ENCODE measurements around the gene MAP3K15. TPM values are rescaled to one million over a fixed set of nuclear protein-coding genes. Genes with fewer than 3 reads are reported as not detected.
"Not testable (repeated sequence)": the region's sequence is repeated elsewhere in the genome, so short reads cannot be mapped to it uniquely, and the experiment has no call there.

The MAP3K15 gene
- total and polyA plus RNA-seq, 2 experiments from 2014 or later = not detected

GRCh38 chrX:19512359-19512758 lies 2.9 kb downstream of the MAP3K15 start:
- no peaks in the 10 kb centered on the region for H3F3A ChIP-seq (ENCODE audit: insufficient read depth)
- no peak for TF ChIP-seq EZH2 (IDR thresholded peaks at IDR 0.05; ENCODE audit: insufficient read depth, poor library complexity, severe bottlenecking)
- TF ChIP-seq EZH2phosphoT487 (IDR thresholded peaks at IDR 0.05; ENCODE audit: insufficient read depth, low read depth) = no peak
- no peaks in the 10 kb centered on the region for H3K9me3 ChIP-seq (ENCODE audit: low read depth)
- 79 to 92% methylated on average over 7 to 8 of the region's 8 CpGs for WGBS, 2 experiments (ENCODE audit: low coverage in 1 of 2, low lambda C conversion rate in 2 of 2, missing lambda C conversion rate in 2 of 2)
- no peaks in the 10 kb centered on the region for H3K79me2 ChIP-seq (ENCODE audit: insufficient read depth)
- no peak overlapping the region for H3K9ac ChIP-seq
- no peak overlapping the region for H3K4me2 ChIP-seq (ENCODE audit: unreplicated experiment)
- H3K4me1 ChIP-seq (ENCODE audit: insufficient read depth) = no peaks in the 10 kb centered on the region
- H3K27me3 ChIP-seq (replicated peaks; ENCODE audit: insufficient read depth) = peaks cover 7% of the 10 kb centered on the region; the same call in 1 of the 2 replicates
- H4K20me1 ChIP-seq (ENCODE audit: insufficient read depth) = no peaks in the 10 kb centered on the region
- H3K27ac ChIP-seq = no peak overlapping the region
- no peak overlapping the region for H2AFZ ChIP-seq
- no peaks in the 10 kb centered on the region for H3K36me3 ChIP-seq (ENCODE audit: low read depth)
- in situ Hi-C loops (cut with MboI) = loop anchor here (25.0 kb wide), 1 partner anchor 125 kb away; no protein-coding TSS in a partner anchor
- no peaks in the 10 kb centered on the region for H3K9me2 ChIP-seq (ENCODE audit: insufficient read depth)
- H3K4me3 ChIP-seq = no peak overlapping the region
- DNase-seq = no peak

- not testable (repeated sequence) for H3K79me2 ChIP-seq (ENCODE audit: insufficient read depth); H2AFZ ChIP-seq; H3K9me2 ChIP-seq (ENCODE audit: insufficient read depth); H3K4me3 ChIP-seq; H3K4me2 ChIP-seq (ENCODE audit: unreplicated experiment); H3F3A ChIP-seq (ENCODE audit: insufficient read depth); H3K4me1 ChIP-seq (ENCODE audit: insufficient read depth); H3K9me3 ChIP-seq (ENCODE audit: low read depth); H3K27ac ChIP-seq; H4K20me1 ChIP-seq (ENCODE audit: insufficient read depth); H3K36me3 ChIP-seq (ENCODE audit: low read depth); H3K9ac ChIP-seq; DNase-seq; H3K27me3 ChIP-seq (replicated peaks; ENCODE audit: insufficient read depth)
- in situ Hi-C loops (cut with MboI) = loop anchor here (25.0 kb wide), 1 partner anchor 124 kb away; no protein-coding TSS in a partner anchor
Measured at GRCh38 chrX:19511796-19512195, 3.5 kb downstream of the MAP3K15 start.

GRCh38 chrX:19496711-19497110 lies 18.6 kb downstream of the MAP3K15 start:
- WGBS, 2 experiments (ENCODE audit: low coverage in 1 of 2, low lambda C conversion rate in 2 of 2, missing lambda C conversion rate in 2 of 2) = 66 to 72% methylated on average over 7 of the region's 7 CpGs
- no peaks in the 10 kb centered on the region for H3K36me3 ChIP-seq (ENCODE audit: low read depth)
- no peaks in the 10 kb centered on the region for H4K20me1 ChIP-seq (ENCODE audit: insufficient read depth)
- H3K9ac ChIP-seq = no peak overlapping the region
- H3K4me3 ChIP-seq = no peak overlapping the region
- H3K27ac ChIP-seq = no peak overlapping the region
- in situ Hi-C loops (cut with MboI) = no loop called here
- H3K4me2 ChIP-seq (ENCODE audit: unreplicated experiment) = no peak overlapping the region
- no peaks in the 10 kb centered on the region for H3K9me2 ChIP-seq (ENCODE audit: insufficient read depth)
- no peaks in the 10 kb centered on the region for H3K79me2 ChIP-seq (ENCODE audit: insufficient read depth)
- no peak for DNase-seq
- no peak for TF ChIP-seq EZH2phosphoT487 (IDR thresholded peaks at IDR 0.05; ENCODE audit: insufficient read depth, low read depth)
- TF ChIP-seq EZH2 (IDR thresholded peaks at IDR 0.05; ENCODE audit: insufficient read depth, poor library complexity, severe bottlenecking) = no peak
- no peaks in the 10 kb centered on the region for H3F3A ChIP-seq (ENCODE audit: insufficient read depth)
- no peaks in the 10 kb centered on the region for H3K27me3 ChIP-seq (replicated peaks; ENCODE audit: insufficient read depth)
- no peak overlapping the region for H2AFZ ChIP-seq
- no peaks in the 10 kb centered on the region for H3K4me1 ChIP-seq (ENCODE audit: insufficient read depth)
- H3K9me3 ChIP-seq (ENCODE audit: low read depth) = no peaks in the 10 kb centered on the region

- no peaks in the 10 kb centered on the region for H3K27me3 ChIP-seq (replicated peaks; ENCODE audit: insufficient read depth)
- 65 to 73% methylated on average over 3 of the region's 3 CpGs for WGBS, 2 experiments (ENCODE audit: low coverage in 1 of 2, low lambda C conversion rate in 2 of 2, missing lambda C conversion rate in 2 of 2)
- in situ Hi-C loops (cut with MboI) = no loop called here
Measured at GRCh38 chrX:19487520-19488200, 27.6 kb downstream of the MAP3K15 start.

GRCh38 chrX:19479458-19479857 lies 35.9 kb downstream of the MAP3K15 start:
- H4K20me1 ChIP-seq (ENCODE audit: insufficient read depth) = no peaks in the 10 kb centered on the region
- no peak overlapping the region for H2AFZ ChIP-seq
- no peaks in the 10 kb centered on the region for H3K9me2 ChIP-seq (ENCODE audit: insufficient read depth)
- H3K4me2 ChIP-seq (ENCODE audit: unreplicated experiment) = no peak overlapping the region
- no peaks in the 10 kb centered on the region for H3F3A ChIP-seq (ENCODE audit: insufficient read depth)
- H3K9me3 ChIP-seq (ENCODE audit: low read depth) = no peaks in the 10 kb centered on the region
- TF ChIP-seq EZH2phosphoT487 (IDR thresholded peaks at IDR 0.05; ENCODE audit: insufficient read depth, low read depth) = no peak
- no peak for TF ChIP-seq EZH2 (IDR thresholded peaks at IDR 0.05; ENCODE audit: insufficient read depth, poor library complexity, severe bottlenecking)
- no peak overlapping the region for H3K9ac ChIP-seq
- WGBS, 2 experiments (ENCODE audit: low coverage in 1 of 2, low lambda C conversion rate in 2 of 2, missing lambda C conversion rate in 2 of 2) = 82 to 100% methylated on average over 1 of the region's 1 CpG
- no peak for DNase-seq
- H3K4me1 ChIP-seq (ENCODE audit: insufficient read depth) = no peaks in the 10 kb centered on the region
- no peak overlapping the region for H3K27ac ChIP-seq
- H3K36me3 ChIP-seq (ENCODE audit: low read depth) = no peaks in the 10 kb centered on the region
- no peaks in the 10 kb centered on the region for H3K79me2 ChIP-seq (ENCODE audit: insufficient read depth)
- in situ Hi-C loops (cut with MboI) = no loop called here
- H3K27me3 ChIP-seq (replicated peaks; ENCODE audit: insufficient read depth) = no peaks in the 10 kb centered on the region
- no peak overlapping the region for H3K4me3 ChIP-seq

More at GRCh38 chrX:19487520-19488200, 27.6 kb downstream of the MAP3K15 start:
- Histone ChIP-seq H3K9ac (no peak overlapping the region), H3K4me2 (ENCODE audit: unreplicated experiment) (no peak overlapping the region), H2AFZ (no peak overlapping the region), H4K20me1 (ENCODE audit: insufficient read depth) (no peaks in the 10 kb centered on the region), H3K27ac (no peak overlapping the region), H3F3A (ENCODE audit: insufficient read depth) (no peaks in the 10 kb centered on the region), H3K79me2 (ENCODE audit: insufficient read depth) (no peaks in the 10 kb centered on the region), H3K9me2 (ENCODE audit: insufficient read depth) (no peaks in the 10 kb centered on the region), H3K9me3 (ENCODE audit: low read depth) (no peaks in the 10 kb centered on the region), H3K36me3 (ENCODE audit: low read depth) (no peaks in the 10 kb centered on the region), H3K4me1 (ENCODE audit: insufficient read depth) (no peaks in the 10 kb centered on the region), H3K4me3 (no peak overlapping the region)
- DNase-seq = no peak
- TF ChIP-seq EZH2phosphoT487 (IDR thresholded peaks at IDR 0.05; ENCODE audit: insufficient read depth, low read depth) (no peak), EZH2 (IDR thresholded peaks at IDR 0.05; ENCODE audit: insufficient read depth, poor library complexity, severe bottlenecking) (no peak)

GRCh38 chrX:19468383-19468782 lies 46.9 kb downstream of the MAP3K15 start:
- H3K9me3 ChIP-seq (ENCODE audit: low read depth); H3K9me2 ChIP-seq (ENCODE audit: insufficient read depth); DNase-seq; H3K27ac ChIP-seq; H3K4me2 ChIP-seq (ENCODE audit: unreplicated experiment); H3K36me3 ChIP-seq (ENCODE audit: low read depth); H3F3A ChIP-seq (ENCODE audit: insufficient read depth); H3K27me3 ChIP-seq (replicated peaks; ENCODE audit: insufficient read depth); H3K4me3 ChIP-seq; H2AFZ ChIP-seq; in situ Hi-C loops (cut with MboI); H3K79me2 ChIP-seq (ENCODE audit: insufficient read depth); H3K9ac ChIP-seq; H3K4me1 ChIP-seq (ENCODE audit: insufficient read depth); H4K20me1 ChIP-seq (ENCODE audit: insufficient read depth): not testable (repeated sequence)
- 63 to 71% methylated on average over 2 of the region's 2 CpGs for WGBS, 2 experiments (ENCODE audit: low coverage in 1 of 2, low lambda C conversion rate in 2 of 2, missing lambda C conversion rate in 2 of 2)

Data from GM23248 (cell line).